Natural killer cell treated with Interleukin-12 subunit alpha and Interleukin-12 subunit beta and Interleukin-15 and Interleukin-18, amount 100 ng/mL, for 72 hours (primary cell): ENCODE results near the gene CLDN24. TPM values are rescaled to one million over a fixed set of nuclear protein-coding genes. Genes with fewer than 3 reads are reported as not detected.

Experiments used
- ATAC-seq, 2 donors: fragments of 150-1000 bp; cut with Tn5 transposase in 1 of 2; sonication (Bioruptor Pico), chemical (Tn5 transposase) in 1 of 2; 2 replicates each; pipeline ENCODE4 v1.10.0; 2021
- DNase-seq: peaks from one replicate; pipeline ENCODE4 v3.0.0; 2022; ENCODE audit warnings: low spot score
- H3K27ac Mint-ChIP-seq, 2 donors: 1 replicate in 1 of 2; 2 replicates in 1 of 2; pipeline ENCODE4 v1.8.0; 2022; ENCODE audit warnings: mixed read lengths in 2 of 2, mild to moderate bottlenecking in 1 of 2, moderate library complexity in 1 of 2
- H3K27me3 Mint-ChIP-seq, 2 donors: 1 replicate in 1 of 2; 2 replicates in 1 of 2; pipeline ENCODE4 v1.8.0; 2022; ENCODE audit warnings: mixed read lengths in 2 of 2
- H3K36me3 Mint-ChIP-seq: one replicate; pipeline ENCODE4 v1.8.0; 2022; ENCODE audit warnings: mixed read lengths
- H3K4me1 Mint-ChIP-seq, 2 donors: 1 replicate in 1 of 2; 2 replicates in 1 of 2; pipeline ENCODE4 v1.8.0; 2022; ENCODE audit warnings: low read depth in 2 of 2, mixed read lengths in 2 of 2, mild to moderate bottlenecking in 1 of 2
- H3K4me3 Mint-ChIP-seq: one replicate; pipeline ENCODE4 v1.8.0; 2022; ENCODE audit warnings: mixed read lengths
- H3K9me3 Mint-ChIP-seq: 2 replicates; pipeline ENCODE4 v1.8.0; 2022; ENCODE audit warnings: mixed read lengths
- total RNA-seq, 2 donors: library from RNA; stranded (reverse); gene quantifications; one replicate each; pipeline ENCODE4 v1.2.3, GENCODE V29; 2022

Gene CLDN24
- total RNA-seq, 2 donors from 2014 or later = not detected

GRCh38 chr4:183300070-183300469 lies 22.2 kb downstream of the CLDN24 start:
- DNase-seq = no peak
- no peak for ATAC-seq
- Mint-ChIP-seq H3K27ac (no peak overlapping the region), H3K36me3 (no peaks in the 10 kb centered on the region), H3K27me3 (peaks cover 4 to 5% of the 10 kb centered on the region in 2 donors), H3K9me3 (no peaks in the 10 kb centered on the region), H3K4me3 (no peak overlapping the region), H3K4me1 (no peaks in the 10 kb centered on the region)

- no peak overlapping the region for H3K27ac Mint-ChIP-seq
Observed at GRCh38 chr4:183299464-183299863, 22.8 kb downstream of the CLDN24 start.

GRCh38 chr4:183297675-183298074 lies 24.6 kb downstream of the CLDN24 start:
- H3K36me3 Mint-ChIP-seq = no peaks in the 10 kb centered on the region
- peaks cover 0 to 4% of the 10 kb centered on the region in 2 donors for H3K27me3 Mint-ChIP-seq
- DNase-seq = no peak
- H3K4me3 Mint-ChIP-seq = no peak overlapping the region
- no peaks in the 10 kb centered on the region for H3K9me3 Mint-ChIP-seq
- no peak for ATAC-seq
- H3K4me1 Mint-ChIP-seq = no peaks in the 10 kb centered on the region
- H3K27ac Mint-ChIP-seq = no peak overlapping the region

More at GRCh38 chr4:183299464-183299863, 22.8 kb downstream of the CLDN24 start:
- Mint-ChIP-seq H3K27me3 (peaks cover 0 to 4% of the 10 kb centered on the region in 2 donors), H3K9me3 (no peaks in the 10 kb centered on the region), H3K4me1 (no peaks in the 10 kb centered on the region), H3K4me3 (no peak overlapping the region), H3K36me3 (no peaks in the 10 kb centered on the region)
- ATAC-seq = no peak
- no peak for DNase-seq

- DNase-seq (no peak), ATAC-seq (no peak)
- Mint-ChIP-seq H3K36me3 (no peaks in the 10 kb centered on the region), H3K9me3 (no peaks in the 10 kb centered on the region), H3K4me1 (no peaks in the 10 kb centered on the region), H3K4me3 (no peak overlapping the region), H3K27ac (no peak overlapping the region), H3K27me3 (peaks cover 0 to 4% of the 10 kb centered on the region in 2 donors)
Observed at GRCh38 chr4:183295711-183296110, 26.5 kb downstream of the CLDN24 start.

- Mint-ChIP-seq H3K4me3 (no peak overlapping the region), H3K27ac (no peak overlapping the region), H3K9me3 (no peaks in the 10 kb centered on the region), H3K27me3 (no peaks in the 10 kb centered on the region), H3K36me3 (no peaks in the 10 kb centered on the region), H3K4me1 (peaks cover 0 to 4% of the 10 kb centered on the region in 2 donors)
- no peak for ATAC-seq
- DNase-seq = no peak
Observed at GRCh38 chr4:183291070-183291469, 31.2 kb downstream of the CLDN24 start.

GRCh38 chr4:183289688-183290087 lies 32.5 kb downstream of the CLDN24 start:
- Mint-ChIP-seq H3K4me3 (no peak overlapping the region), H3K4me1 (peaks cover 0 to 4% of the 10 kb centered on the region in 2 donors), H3K9me3 (no peaks in the 10 kb centered on the region), H3K27me3 (no peaks in the 10 kb centered on the region), H3K36me3 (no peaks in the 10 kb centered on the region), H3K27ac (no peak overlapping the region)
- no peak for ATAC-seq
- no peak for DNase-seq

GRCh38 chr4:183288955-183289354 lies 33.3 kb downstream of the CLDN24 start:
- Mint-ChIP-seq H3K27me3 (no peaks in the 10 kb centered on the region), H3K9me3 (no peaks in the 10 kb centered on the region)
- no peak for ATAC-seq

GRCh38 chr4:183287677-183288076 lies 34.5 kb downstream of the CLDN24 start:
- H3K4me3 Mint-ChIP-seq = no peak overlapping the region
- DNase-seq (no peak), ATAC-seq (no peak)
- H3K27me3 Mint-ChIP-seq = peaks cover 0 to 2% of the 10 kb centered on the region in 2 donors
- peaks cover 0 to 4% of the 10 kb centered on the region in 2 donors for H3K4me1 Mint-ChIP-seq
- H3K36me3 Mint-ChIP-seq = no peaks in the 10 kb centered on the region
- H3K9me3 Mint-ChIP-seq = no peaks in the 10 kb centered on the region
- H3K27ac Mint-ChIP-seq = no peak overlapping the region

More at GRCh38 chr4:183288955-183289354, 33.3 kb downstream of the CLDN24 start:
- peaks cover 0 to 4% of the 10 kb centered on the region in 2 donors for H3K4me1 Mint-ChIP-seq
- DNase-seq = no peak
- H3K4me3 Mint-ChIP-seq = no peak overlapping the region
- no peaks in the 10 kb centered on the region for H3K36me3 Mint-ChIP-seq
- no peak overlapping the region for H3K27ac Mint-ChIP-seq

- Mint-ChIP-seq H3K27me3 (peaks cover 0 to 6% of the 10 kb centered on the region in 2 donors), H3K4me1 (peaks cover 0 to 4% of the 10 kb centered on the region in 2 donors), H3K4me3 (no peak overlapping the region), H3K9me3 (no peaks in the 10 kb centered on the region), H3K27ac (no peak overlapping the region), H3K36me3 (no peaks in the 10 kb centered on the region)
- DNase-seq (no peak), ATAC-seq (no peak)
Observed at GRCh38 chr4:183287309-183287659, 34.9 kb downstream of the CLDN24 start.

- no peaks in the 10 kb centered on the region for H3K9me3 Mint-ChIP-seq
Observed at GRCh38 chr4:183286590-183287308, 35.5 kb downstream of the CLDN24 start.

GRCh38 chr4:183285886-183286285 lies 36.3 kb downstream of the CLDN24 start:
- ATAC-seq = no peak
- H3K9me3 Mint-ChIP-seq = no peaks in the 10 kb centered on the region
- no peak for DNase-seq
- H3K27me3 Mint-ChIP-seq = peaks cover 0 to 8% of the 10 kb centered on the region in 2 donors
- H3K4me3 Mint-ChIP-seq = no peak overlapping the region
- no peaks in the 10 kb centered on the region for H3K36me3 Mint-ChIP-seq
- H3K4me1 Mint-ChIP-seq = peaks cover 0 to 4% of the 10 kb centered on the region in 2 donors
- no peak overlapping the region for H3K27ac Mint-ChIP-seq

More at GRCh38 chr4:183286590-183287308, 35.5 kb downstream of the CLDN24 start:
- peaks cover 0 to 8% of the 10 kb centered on the region in 2 donors for H3K27me3 Mint-ChIP-seq
- DNase-seq = no peak
- no peak overlapping the region for H3K27ac Mint-ChIP-seq
- no peak for ATAC-seq
- peaks cover 0 to 4% of the 10 kb centered on the region in 2 donors for H3K4me1 Mint-ChIP-seq
- no peaks in the 10 kb centered on the region for H3K36me3 Mint-ChIP-seq
- no peak overlapping the region for H3K4me3 Mint-ChIP-seq

- H3K4me3 Mint-ChIP-seq = no peak overlapping the region
- no peaks in the 10 kb centered on the region for H3K9me3 Mint-ChIP-seq
- ATAC-seq (no peak), DNase-seq (no peak)
- peaks cover 0 to 8% of the 10 kb centered on the region in 2 donors for H3K27me3 Mint-ChIP-seq
- H3K27ac Mint-ChIP-seq = no peak overlapping the region
- H3K36me3 Mint-ChIP-seq = no peaks in the 10 kb centered on the region
- peaks cover 0 to 4% of the 10 kb centered on the region in 2 donors for H3K4me1 Mint-ChIP-seq
Observed at GRCh38 chr4:183284965-183285364, 37.3 kb downstream of the CLDN24 start.

GRCh38 chr4:183284258-183284785 lies 37.9 kb downstream of the CLDN24 start:
- H3K9me3 Mint-ChIP-seq = no peaks in the 10 kb centered on the region
- H3K27ac Mint-ChIP-seq = no peak overlapping the region
- H3K36me3 Mint-ChIP-seq = no peaks in the 10 kb centered on the region
- H3K4me1 Mint-ChIP-seq = peaks cover 0 to 4% of the 10 kb centered on the region in 2 donors
- DNase-seq = no peak
- ATAC-seq = no peak
- peaks cover 0 to 8% of the 10 kb centered on the region in 2 donors for H3K27me3 Mint-ChIP-seq
- no peak overlapping the region for H3K4me3 Mint-ChIP-seq

GRCh38 chr4:183276106-183276505 lies 46.1 kb downstream of the CLDN24 start:
- Mint-ChIP-seq H3K4me1 (no peaks in the 10 kb centered on the region), H3K36me3 (peaks cover 17% of the 10 kb centered on the region), H3K27ac (no peak overlapping the region), H3K27me3 (no peaks in the 10 kb centered on the region), H3K4me3 (no peak overlapping the region), H3K9me3 (peaks cover 5% of the 10 kb centered on the region)
- ATAC-seq = no peak
- no peak for DNase-seq
